K562 (cell line): ENCODE data around the gene CUX1. TPM values are rescaled to one million over a fixed set of nuclear protein-coding genes. Genes with fewer than 3 reads are reported as not detected.

Experiments used
- AFF1 ChIP-seq, 2 experiments: fragments of 450-650 bp; IDR thresholded peaks; 2 replicates each; pipeline ENCODE4 v1.6.1; 2018; ENCODE audit warnings: mild to moderate bottlenecking in 2 of 2, low read depth in 1 of 2; ENCODE audit not compliant: partially characterized antibody in 2 of 2
- CEBPB ChIP-seq: fragments of 450-650 bp; IDR thresholded peaks from 2 replicates; pipeline ENCODE4 v1.6.1; 2016; ENCODE audit warnings: missing genetic modification characterization, missing compliant biosample characterization
- ELF1 ChIP-seq: fragments of 200-800 bp; sonication (Bioruptor generic); IDR thresholded peaks from 2 replicates; pipeline ENCODE4 v1.6.1; 2016; ENCODE audit warnings: missing genetic modification characterization, missing compliant biosample characterization
- MEIS2 ChIP-seq: fragments of 450-650 bp; IDR thresholded peaks from 2 replicates; pipeline ENCODE4 v1.6.1; 2014; ENCODE audit warnings: mild to moderate bottlenecking; ENCODE audit not compliant: partially characterized antibody
- NRF1 ChIP-seq, 2 experiments: fragments of 450-650 bp; IDR thresholded peaks in 1 of 2; conservative IDR thresholded peaks in 1 of 2; 2 replicates each; pipeline ENCODE4 v1.6.1; 2014; ENCODE audit warnings: mild to moderate bottlenecking in 2 of 2
- PKNOX1 ChIP-seq: fragments of 450-650 bp; IDR thresholded peaks from 2 replicates; pipeline ENCODE4 v1.6.1; 2016
- POLR3A ChIP-seq: IDR thresholded peaks from 2 replicates; pipeline ENCODE4 v1.6.1; 2011; ENCODE audit warnings: borderline replicate concordance, mild to moderate bottlenecking, moderate library complexity; ENCODE audit not compliant: insufficient read length, insufficient read depth; ENCODE audit errors: extremely low read depth
- ZBTB34 ChIP-seq: fragments of 250-450 bp; sonication (Bioruptor Pico); IDR thresholded peaks from 2 replicates; pipeline ENCODE4 v1.8.0; 2021; ENCODE audit warnings: mild to moderate bottlenecking, moderate library complexity
- ZNF121 ChIP-seq: sonication (generic); formaldehyde crosslinking; conservative IDR thresholded peaks from 2 replicates; pipeline ENCODE4 v1.8.0; 2022; ENCODE audit warnings: missing genetic modification reagents
- ZNF318 ChIP-seq, 2 experiments: fragments of 450-650 bp; IDR thresholded peaks; 2 replicates each; pipeline ENCODE4 v1.6.1; 2016; ENCODE audit warnings: mild to moderate bottlenecking in 2 of 2, borderline replicate concordance in 1 of 2, low read depth in 1 of 2, moderate library complexity in 1 of 2
- polyA plus RNA-seq, 8 experiments: library from polyadenylated mRNA; depleted of rRNA in 4 of 8; stranded (reverse) in 5 of 8; unstranded in 3 of 8; fragments of >200 nt; fragmentation: Nextera tagmentation in 2 of 8; fragmentation: Illumina TruSeq in 1 of 8; extraction: Ambion mirVana in 2 of 8; extraction: Trizol in 1 of 8; gene quantifications; 2 replicates each; pipeline versions ENCODE4 v1.2.1 to v1.2.3, GENCODE V29; 2011 to 2014; ENCODE audit warnings: inconsistent platforms in 1 of 8, missing spikeins in 1 of 8
- total RNA-seq, 7 experiments: library from RNA; depleted of rRNA in 6 of 7; stranded (reverse); fragments of >200 nt in 6 of 7; fragmentation: Illumina TruSeq in 2 of 7; extraction: Trizol in 2 of 7; gene quantifications; 2 replicates each; pipeline versions ENCODE4 v1.2.1 to v1.2.3, GENCODE V29; 2011 to 2021; ENCODE audit warnings: low replicate concordance in 1 of 7

The CUX1 gene
- total and polyA plus RNA-seq, 9 of the 15 experiments (the other 6 are each of a cell fraction or from before 2014, with no cell fraction given), result 3.6 to 55.3 (median 25.2) TPM

GRCh38 chr7:101862280-101863220 lies 45.1 kb downstream of the CUX1 start (continued):
- TF ChIP-seq ZNF318 (IDR thresholded peaks at IDR 0.05; ENCODE audit: borderline replicate concordance in 1 of 2, low read depth in 1 of 2) (no peak), AFF1 (IDR thresholded peaks at IDR 0.05; ENCODE audit: low read depth in 1 of 2, partially characterized antibody in 2 of 2) (peak in 1 of 2 experiments; percentile 20), ZNF121 (CRISPR knock-in tag) (no peak), POLR3A (no peak), CEBPB (tag) (peak; percentile 57; the same call in 1 of the 2 replicates), PKNOX1 (peak; percentile 79), NRF1 (conservative IDR thresholded peaks at IDR 0.05 in 1 of 2, IDR thresholded peaks at IDR 0.05 in 1 of 2) (peak; percentile 42 to 47; a peak in 2 of 4 replicates), MEIS2 (peak; percentile 49), ZBTB34 (CRISPR knock-in tag) (no peak), ELF1 (tag) (no peak)
